SK-N-MC (cell line): ENCODE data around the gene FMO1.
A peak's percentile ranks its signal among the peaks of the same experiment; 100 is the strongest.

ENCODE experiments used
- DNase-seq: peaks from one replicate; pipeline ENCODE4 v3.0.0-alpha.2; 2011; ENCODE audit warnings: low read depth, low spot score
- H3K27ac ChIP-seq: fragments of 200-600 bp; sonication (generic); 2 replicates; pipeline ENCODE4 v1.5.1; 2016; ENCODE audit warnings: mixed run types
- H3K36me3 ChIP-seq: fragments of 200-600 bp; sonication (generic); 2 replicates; pipeline ENCODE4 v1.6.1; 2017; ENCODE audit warnings: antibody characterized with exemption, low read length, mixed read lengths; ENCODE audit not compliant: insufficient read depth
- H3K4me3 ChIP-seq: fragments of 200-600 bp; sonication (generic); 2 replicates; pipeline ENCODE4 v1.5.1; 2016
- H3K9ac ChIP-seq: fragments of 200-600 bp; sonication (generic); 2 replicates; pipeline ENCODE4 v1.8.0; 2017; ENCODE audit warnings: mixed run types, mixed read lengths; ENCODE audit not compliant: insufficient read length
- H3K9me3 ChIP-seq: fragments of 200-600 bp; sonication (generic); 2 replicates; pipeline ENCODE4 v1.6.1; 2017; ENCODE audit warnings: low read depth, mild to moderate bottlenecking, antibody characterized with exemption, low read length, moderate library complexity, mixed read lengths
- EZH2 ChIP-seq: fragments of 200-600 bp; sonication (generic); IDR thresholded peaks from one replicate; pipeline ENCODE4 v1.6.1; 2017; ENCODE audit warnings: antibody characterized with exemption
- FOXP2 ChIP-seq: optimal IDR thresholded peaks from 2 replicates; pipeline ENCODE3; 2011; ENCODE audit warnings: mild to moderate bottlenecking, moderate library complexity; ENCODE audit not compliant: insufficient read depth; ENCODE audit errors: extremely low read length, control extremely low read depth
- POLR2AphosphoS5 ChIP-seq: IDR thresholded peaks from 2 replicates; pipeline ENCODE4 v1.6.1; 2012; ENCODE audit warnings: mild to moderate bottlenecking, low read depth, low read length, borderline replicate concordance

Gene FMO1

DNA sequence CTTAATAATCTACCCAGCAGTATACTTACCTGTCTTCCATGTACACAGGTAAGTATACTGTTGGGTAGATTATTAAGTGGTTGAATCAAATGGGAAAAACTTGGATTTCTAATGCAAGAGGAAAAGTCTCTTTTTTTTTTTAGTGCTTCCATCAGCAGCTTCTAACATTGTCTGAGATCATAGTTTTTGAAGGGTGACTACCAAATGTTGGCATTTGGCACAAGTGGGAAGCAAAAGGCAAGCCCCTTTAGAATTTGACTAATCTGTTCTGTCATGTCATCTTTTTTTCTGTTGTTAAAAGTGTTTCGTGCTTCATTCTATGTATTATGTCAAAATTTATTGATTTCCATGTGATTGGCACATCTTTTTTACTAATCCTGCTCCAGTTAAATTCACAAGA, 547 bp downstream of the FMO1 start:
- Histone ChIP-seq H3K36me3 (no peaks in the 10 kb centered on the region), H3K9ac (no peak overlapping the region), H3K4me3 (no peak overlapping the region), H3K27ac (no peak overlapping the region), H3K9me3 (no peaks in the 10 kb centered on the region)
- DNase-seq = no peak
- TF ChIP-seq POLR2AphosphoS5 (no peak), EZH2 (no peak), FOXP2 (no peak)

DNA sequence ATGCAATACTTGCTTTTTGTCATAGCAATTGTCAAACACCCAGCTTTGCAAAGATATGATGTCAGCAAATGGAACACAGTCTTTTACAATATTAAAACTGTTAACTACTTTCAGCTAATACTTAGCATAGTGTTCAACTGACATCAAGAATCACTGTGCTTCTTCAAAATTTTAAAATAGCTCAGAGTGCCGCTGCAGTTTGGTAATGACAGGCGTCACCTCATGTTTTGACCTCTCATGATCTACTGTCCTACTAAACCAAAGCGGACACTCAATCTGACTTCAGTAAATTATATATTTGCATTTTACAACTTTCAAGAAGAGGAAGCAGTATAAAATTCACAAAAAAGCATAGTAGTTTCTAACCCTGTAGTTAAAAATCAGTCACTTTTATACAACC, 2.0 kb downstream of the FMO1 start:
- no peak for TF ChIP-seq FOXP2

DNA sequence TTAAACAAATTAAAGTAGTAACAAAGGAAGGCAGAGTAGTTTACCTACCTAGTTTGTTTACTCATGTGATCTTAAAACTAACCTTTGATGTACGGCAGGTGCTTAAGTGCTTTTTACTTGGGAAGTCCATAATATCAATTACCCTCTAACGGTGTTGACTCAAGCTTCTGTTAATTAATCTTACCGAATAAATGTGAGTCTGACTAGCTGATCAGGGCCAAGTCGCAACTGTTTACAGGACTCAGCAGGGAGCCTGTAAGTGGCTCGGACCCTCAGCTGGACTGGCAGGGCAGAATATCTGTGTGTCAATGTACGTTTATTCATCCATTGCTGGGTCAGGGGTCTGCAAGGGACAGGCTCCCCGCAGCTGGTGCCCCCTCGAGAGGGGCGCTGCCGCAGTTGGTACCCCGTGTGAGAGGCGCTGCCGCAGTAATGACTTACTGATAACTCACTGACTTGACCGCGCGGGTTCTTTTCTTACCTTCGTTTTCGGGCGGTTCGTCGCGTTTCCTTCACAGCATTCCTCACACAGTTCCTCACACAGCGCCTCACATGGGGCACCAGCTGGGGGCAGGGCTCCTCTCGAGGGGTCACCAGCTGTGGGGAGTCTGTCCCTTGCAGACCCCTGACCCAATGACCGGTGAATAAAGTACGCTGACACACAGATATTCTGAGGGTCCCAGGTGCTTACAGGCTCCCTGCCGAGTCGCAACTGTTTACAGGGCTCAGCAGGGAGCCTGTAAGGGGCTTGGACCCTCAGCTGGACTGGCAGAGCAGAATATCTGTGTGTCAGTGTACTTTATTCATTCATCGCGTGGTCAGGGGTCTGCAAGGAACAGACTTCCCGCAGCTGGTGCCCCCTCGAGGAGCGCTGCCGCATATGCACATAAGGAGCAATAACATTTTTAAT, 3.0 kb downstream of the FMO1 start:
- no peak for DNase-seq
- no peak for TF ChIP-seq EZH2
- TF ChIP-seq FOXP2 = no peak
- TF ChIP-seq POLR2AphosphoS5 = no peak
- H3K9ac ChIP-seq = peak overlapping the region; percentile 62
- H3K27ac ChIP-seq = no peak overlapping the region
- peak overlapping the region; percentile 73 for H3K4me3 ChIP-seq
- H3K9me3 ChIP-seq = no peaks in the 10 kb centered on the region
- no peaks in the 10 kb centered on the region for H3K36me3 ChIP-seq

More for the DNA sequence above, 2.0 kb downstream of the FMO1 start:
- Histone ChIP-seq H3K4me3 (no peak overlapping the region), H3K9ac (no peak overlapping the region), H3K36me3 (no peaks in the 10 kb centered on the region), H3K9me3 (no peaks in the 10 kb centered on the region), H3K27ac (no peak overlapping the region)
- no peak for DNase-seq

DNA sequence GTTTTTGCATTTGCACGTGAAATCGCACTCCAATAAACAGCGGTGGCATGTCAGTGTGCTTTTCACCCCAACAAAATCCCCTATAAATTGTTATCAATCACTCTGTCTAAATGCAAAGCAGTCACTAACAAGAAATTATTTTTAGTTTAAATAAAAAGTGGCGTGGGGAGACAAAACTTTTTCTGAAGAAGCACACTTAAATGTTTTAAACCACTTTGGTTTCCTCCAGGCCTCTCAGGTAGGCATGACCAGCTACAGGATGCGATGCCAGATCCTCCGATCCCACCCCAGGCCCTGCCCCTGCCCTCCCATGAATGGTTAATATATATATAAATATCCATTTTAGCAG, 3.6 kb downstream of the FMO1 start:
- TF ChIP-seq FOXP2 (no peak), EZH2 (no peak), POLR2AphosphoS5 (no peak)
- no peak overlapping the region for H3K9ac ChIP-seq
- H3K4me3 ChIP-seq = peak overlapping the region; percentile 73
- no peaks in the 10 kb centered on the region for H3K9me3 ChIP-seq
- no peak overlapping the region for H3K27ac ChIP-seq
- no peak for DNase-seq
- H3K36me3 ChIP-seq = no peaks in the 10 kb centered on the region

DNA sequence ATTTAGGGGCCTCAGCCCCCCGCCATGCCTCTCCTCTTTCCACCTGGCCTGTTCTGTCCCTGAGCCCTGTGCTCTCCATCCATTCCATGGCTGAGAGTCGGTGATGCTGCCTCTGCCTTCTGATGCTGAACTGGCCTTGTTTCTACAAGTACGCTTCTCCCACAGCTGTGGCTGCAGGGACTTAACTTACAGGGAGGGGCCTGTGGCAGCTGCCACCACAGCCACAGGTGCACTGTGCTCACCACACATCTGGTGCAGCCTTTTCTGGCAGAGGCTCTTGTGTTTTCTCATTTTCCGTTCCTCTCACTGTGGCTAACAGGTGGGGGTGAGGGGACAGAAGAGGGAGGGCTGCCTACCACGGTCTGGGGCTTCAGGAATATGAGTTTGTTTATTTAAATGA, 4.2 kb downstream of the FMO1 start:
- Histone ChIP-seq H3K9ac (no peak overlapping the region), H3K27ac (no peak overlapping the region), H3K4me3 (no peak overlapping the region), H3K9me3 (no peaks in the 10 kb centered on the region), H3K36me3 (no peaks in the 10 kb centered on the region)
- DNase-seq = no peak
- TF ChIP-seq POLR2AphosphoS5 (no peak), FOXP2 (no peak), EZH2 (no peak)

DNA sequence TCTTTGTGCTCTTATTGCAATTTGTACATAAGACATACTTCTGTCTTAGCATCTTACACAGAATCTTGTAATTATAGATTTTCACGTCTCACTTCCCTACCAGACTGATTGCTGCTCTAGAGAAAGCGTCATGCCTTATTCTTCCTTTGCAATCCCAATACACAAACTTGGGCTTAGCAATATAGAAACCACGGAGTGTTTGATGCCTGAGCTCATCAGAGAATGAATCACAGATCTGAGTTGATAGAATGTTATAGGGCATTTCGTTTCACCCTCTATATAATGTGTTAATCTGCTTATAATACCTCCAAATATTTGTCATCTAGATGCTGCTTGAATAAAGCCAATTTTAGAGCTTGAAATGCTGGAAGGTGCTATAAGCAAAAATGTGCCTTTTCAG, 6.6 kb downstream of the FMO1 start:
- Histone ChIP-seq H3K4me3 (no peak overlapping the region), H3K36me3 (no peaks in the 10 kb centered on the region), H3K9me3 (no peaks in the 10 kb centered on the region), H3K27ac (no peak overlapping the region), H3K9ac (no peak overlapping the region)
- TF ChIP-seq EZH2 (no peak), FOXP2 (no peak), POLR2AphosphoS5 (no peak)
- no peak for DNase-seq

DNA sequence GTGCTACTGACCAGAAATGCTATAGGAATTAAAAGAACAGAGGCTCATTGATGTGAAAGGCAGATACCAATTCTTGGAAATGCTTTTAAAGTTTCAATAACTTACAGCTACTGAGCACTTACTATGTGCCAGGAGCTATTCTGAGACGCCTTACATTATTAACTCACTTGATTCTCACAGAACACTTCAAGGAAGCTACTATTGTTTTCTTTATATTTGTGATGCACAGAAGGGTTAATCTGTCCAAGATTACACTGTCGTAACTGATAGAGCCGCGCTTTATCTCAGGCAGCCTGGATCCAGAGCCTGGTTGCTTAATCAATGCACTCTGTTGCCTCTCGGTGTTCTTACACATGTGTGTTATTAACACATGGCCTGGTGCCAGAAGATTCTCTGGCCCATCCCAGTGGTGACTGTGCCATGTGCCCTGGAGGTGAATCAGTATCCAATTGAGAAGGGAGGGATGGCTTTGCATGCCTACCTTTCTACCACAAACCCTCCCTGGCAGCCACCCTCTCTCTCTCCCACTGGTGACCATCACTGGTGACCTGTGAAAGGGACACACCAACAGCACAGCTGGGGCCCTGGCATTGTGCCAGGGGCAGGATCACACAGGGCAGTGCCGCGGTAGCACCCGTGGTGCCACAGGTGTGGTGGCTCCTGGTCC, 8.8 kb downstream of the FMO1 start:
- no peaks in the 10 kb centered on the region for H3K36me3 ChIP-seq
- no peak overlapping the region for H3K4me3 ChIP-seq
- no peak for DNase-seq
- no peak for TF ChIP-seq EZH2
- no peak for TF ChIP-seq FOXP2
- TF ChIP-seq POLR2AphosphoS5 = no peak
- no peak overlapping the region for H3K27ac ChIP-seq
- no peak overlapping the region for H3K9ac ChIP-seq
- H3K9me3 ChIP-seq = no peaks in the 10 kb centered on the region

DNA sequence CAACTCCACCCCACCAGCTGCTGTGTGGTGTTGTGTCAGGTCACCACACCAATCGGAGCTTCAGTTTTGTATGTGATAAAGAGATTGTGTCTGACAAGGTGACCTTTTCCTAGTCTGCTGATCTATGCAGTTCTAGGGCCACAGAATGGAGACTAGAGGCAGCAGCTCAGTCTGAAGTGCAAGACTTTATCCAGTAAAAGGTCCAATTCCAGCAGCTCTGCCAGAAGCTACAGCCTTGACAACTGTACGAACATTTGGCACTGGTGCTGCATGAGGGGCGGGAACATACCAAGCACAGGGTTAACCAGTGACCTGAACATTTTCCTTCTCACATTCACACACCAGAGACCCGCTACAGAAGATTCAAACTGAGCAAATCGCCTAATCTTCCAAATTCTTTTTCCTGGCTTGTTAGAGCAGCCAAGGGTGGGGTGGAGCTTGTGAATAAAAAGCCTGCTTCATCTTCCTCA, 9.3 kb downstream of the FMO1 start:
- H3K36me3 ChIP-seq = no peaks in the 10 kb centered on the region
- no peak for DNase-seq
- no peak overlapping the region for H3K27ac ChIP-seq
- no peak overlapping the region for H3K9ac ChIP-seq
- H3K4me3 ChIP-seq = no peak overlapping the region
- no peak for TF ChIP-seq EZH2
- no peak for TF ChIP-seq FOXP2
- TF ChIP-seq POLR2AphosphoS5 = no peak
- H3K9me3 ChIP-seq = no peaks in the 10 kb centered on the region

DNA sequence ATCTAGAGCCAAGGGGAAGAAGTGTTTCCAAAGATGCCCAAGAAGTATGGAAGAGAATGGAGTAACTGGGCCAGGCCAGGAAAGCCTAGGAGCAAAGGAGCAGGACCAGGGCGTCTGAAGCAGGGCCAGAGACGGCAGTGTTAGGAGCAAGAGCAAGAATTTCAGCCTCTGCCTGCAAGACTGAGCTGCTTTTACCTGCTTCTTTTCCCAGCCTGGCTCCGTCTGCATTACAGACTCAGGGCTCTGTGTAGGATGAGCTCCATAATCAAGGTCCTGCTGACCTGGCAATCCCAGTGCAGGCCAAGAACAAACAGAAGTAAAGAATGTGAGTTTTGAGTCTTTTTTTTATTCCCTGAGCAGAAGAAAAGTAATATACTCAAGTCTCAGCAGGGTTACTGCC, 10.1 kb downstream of the FMO1 start:
- TF ChIP-seq POLR2AphosphoS5 = no peak
- no peak for TF ChIP-seq FOXP2
- Histone ChIP-seq H3K9me3 (no peaks in the 10 kb centered on the region), H3K9ac (peak overlapping the region; percentile 6), H3K4me3 (peak overlapping the region; percentile 11; the same call in 1 of the 2 replicates), H3K36me3 (no peaks in the 10 kb centered on the region), H3K27ac (peak overlapping the region; percentile 59; the same call in 1 of the 2 replicates)
- DNase-seq = no peak
